Muscle layer of duodenum (tissue), 2 donors: ENCODE data around the gene CTNNBL1.

Source experiments
- H3K27ac ChIP-seq: one replicate; pipeline ENCODE4 v1.7.0; 2013; ENCODE audit warnings: mild to moderate bottlenecking, low read length
- H3K27me3 ChIP-seq: one replicate; pipeline ENCODE4 v1.7.0; 2013; ENCODE audit warnings: low read depth, mild to moderate bottlenecking, control low read depth, low read length
- H3K36me3 ChIP-seq, 2 donors: one replicate each; pipeline ENCODE4 v1.7.0; 2013; ENCODE audit warnings: low read length in 2 of 2, control low read depth in 1 of 2, mild to moderate bottlenecking in 1 of 2; ENCODE audit not compliant: insufficient read depth in 2 of 2, control insufficient read depth in 1 of 2
- H3K4me1 ChIP-seq, 2 donors: one replicate each; pipeline ENCODE4 v1.7.0; 2013; ENCODE audit warnings: low read length in 2 of 2, mild to moderate bottlenecking in 2 of 2, control low read depth in 1 of 2, moderate library complexity in 1 of 2; ENCODE audit not compliant: insufficient read depth in 2 of 2, control insufficient read depth in 1 of 2
- H3K4me3 ChIP-seq, 2 donors: one replicate each; pipeline ENCODE4 v1.7.0; 2013; ENCODE audit warnings: low read length in 2 of 2, low read depth in 1 of 2, mild to moderate bottlenecking in 1 of 2
- H3K9me3 ChIP-seq, 2 donors: one replicate each; pipeline ENCODE4 v1.7.0; 2013; ENCODE audit warnings: low read length in 2 of 2, control low read depth in 1 of 2, mild to moderate bottlenecking in 1 of 2; ENCODE audit not compliant: control insufficient read depth in 1 of 2
- donor health status: healthy.

The CTNNBL1 gene

DNA sequence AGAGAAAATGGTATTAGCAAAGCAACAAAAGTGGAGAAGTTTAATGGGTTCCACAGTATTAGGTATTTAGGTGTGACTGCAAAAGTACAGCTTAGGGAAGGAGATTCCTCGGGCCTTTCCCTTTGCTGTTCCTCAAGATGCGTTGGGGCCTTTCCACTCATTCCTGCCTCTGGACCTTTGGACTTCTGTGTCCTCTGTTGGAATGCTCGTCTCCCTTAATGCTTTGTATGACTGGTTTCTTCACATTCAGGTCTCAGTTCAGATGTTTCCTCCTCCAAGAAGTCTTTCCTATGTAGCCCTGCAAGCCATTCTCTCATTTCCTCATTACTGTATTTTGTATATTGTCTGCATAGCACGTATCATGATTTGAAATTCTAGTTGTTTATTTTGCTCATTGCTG is 39.6 kb downstream of the CTNNBL1 start:
- H3K27me3 ChIP-seq = no peaks in the 10 kb centered on the region
- peaks cover 0 to 29% of the 10 kb centered on the region in 2 donors for H3K4me1 ChIP-seq
- no peaks in the 10 kb centered on the region for H3K9me3 ChIP-seq
- H3K4me3 ChIP-seq = no peak overlapping the region
- peaks cover 15 to 18% of the 10 kb centered on the region in 2 donors for H3K36me3 ChIP-seq
- H3K27ac ChIP-seq = no peak overlapping the region

- peaks cover 24 to 25% of the 10 kb centered on the region in 2 donors for H3K36me3 ChIP-seq
- no peak overlapping the region for H3K4me3 ChIP-seq
- no peaks in the 10 kb centered on the region for H3K9me3 ChIP-seq
- peaks cover 0 to 24% of the 10 kb centered on the region in 2 donors for H3K4me1 ChIP-seq
- no peaks in the 10 kb centered on the region for H3K27me3 ChIP-seq
- H3K27ac ChIP-seq = no peak overlapping the region
These were observed 40.6 kb downstream of the CTNNBL1 start for GRCh38 chr20:37734228-37734985.

DNA sequence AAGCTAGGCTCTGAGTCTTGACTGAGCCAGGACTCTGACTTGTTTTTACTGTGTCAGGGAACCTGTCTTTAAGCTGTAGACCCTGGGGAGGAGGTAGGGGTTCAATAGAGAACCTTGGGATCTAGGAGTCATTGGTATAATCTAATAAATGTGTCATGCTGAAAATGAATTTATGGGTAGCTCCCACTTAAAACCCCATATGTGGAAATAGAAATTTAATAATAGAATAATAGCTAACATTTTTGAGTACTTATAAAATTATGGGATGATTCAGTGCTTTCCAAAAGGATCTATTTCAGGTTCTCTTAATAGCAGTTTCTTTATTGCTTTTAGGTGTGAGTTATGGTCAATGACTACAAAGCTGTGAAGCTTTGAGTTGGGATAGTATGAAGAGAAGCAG is 41.7 kb downstream of the CTNNBL1 start:
- Histone ChIP-seq H3K4me1 (peaks cover 0 to 16% of the 10 kb centered on the region in 2 donors), H3K27ac (no peak overlapping the region), H3K4me3 (no peak overlapping the region), H3K27me3 (no peaks in the 10 kb centered on the region), H3K9me3 (no peaks in the 10 kb centered on the region), H3K36me3 (peaks cover 24 to 30% of the 10 kb centered on the region in 2 donors)

DNA sequence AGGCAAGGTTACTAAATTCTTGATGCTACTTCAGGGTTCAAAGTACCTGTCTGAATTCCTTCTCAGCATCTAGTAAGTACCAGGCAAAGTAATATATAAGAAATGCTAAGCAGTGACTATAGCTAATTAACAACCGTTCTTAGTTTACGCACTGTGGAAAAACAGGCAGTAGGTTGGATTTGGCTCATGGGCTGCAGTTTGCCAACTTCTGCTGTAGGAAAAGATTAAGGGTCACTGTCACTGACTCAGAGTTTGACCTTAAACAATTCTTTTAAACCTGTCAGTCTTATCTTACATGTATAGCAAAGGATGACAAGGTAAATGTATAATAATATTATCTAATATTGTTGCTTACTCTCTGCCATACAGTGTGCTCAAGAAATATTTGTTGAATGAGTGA is 42.3 kb downstream of the CTNNBL1 start:
- H3K9me3 ChIP-seq = no peaks in the 10 kb centered on the region
- no peak overlapping the region for H3K27ac ChIP-seq
- no peak overlapping the region for H3K4me3 ChIP-seq
- no peaks in the 10 kb centered on the region for H3K27me3 ChIP-seq
- peaks cover 24 to 30% of the 10 kb centered on the region in 2 donors for H3K36me3 ChIP-seq
- H3K4me1 ChIP-seq = peaks cover 0 to 16% of the 10 kb centered on the region in 2 donors

GRCh38 chr20:37737826-37738420 is 44.1 kb downstream of the CTNNBL1 start:
- peaks cover 4 to 15% of the 10 kb centered on the region in 2 donors for H3K4me1 ChIP-seq
- no peak overlapping the region for H3K27ac ChIP-seq
- no peaks in the 10 kb centered on the region for H3K27me3 ChIP-seq
- H3K9me3 ChIP-seq = no peaks in the 10 kb centered on the region
- no peak overlapping the region for H3K4me3 ChIP-seq
- H3K36me3 ChIP-seq = peaks cover 24 to 30% of the 10 kb centered on the region in 2 donors

- H3K36me3 ChIP-seq = peaks cover 20 to 30% of the 10 kb centered on the region in 2 donors
- H3K4me3 ChIP-seq = no peak overlapping the region
- H3K4me1 ChIP-seq = peaks cover 0 to 4% of the 10 kb centered on the region in 2 donors
- no peak overlapping the region for H3K27ac ChIP-seq
- no peaks in the 10 kb centered on the region for H3K27me3 ChIP-seq
- H3K9me3 ChIP-seq = no peaks in the 10 kb centered on the region
These were observed 47.2 kb downstream of the CTNNBL1 start for GRCh38 chr20:37741055-37741454.

GRCh38 chr20:37741570-37741969 is 47.7 kb downstream of the CTNNBL1 start:
- Histone ChIP-seq H3K27ac (no peak overlapping the region), H3K36me3 (peaks cover 20 to 34% of the 10 kb centered on the region in 2 donors), H3K4me3 (no peak overlapping the region), H3K27me3 (no peaks in the 10 kb centered on the region), H3K4me1 (peaks cover 0 to 4% of the 10 kb centered on the region in 2 donors), H3K9me3 (no peaks in the 10 kb centered on the region)

- Histone ChIP-seq H3K27me3 (no peaks in the 10 kb centered on the region), H3K36me3 (peaks cover 19 to 38% of the 10 kb centered on the region in 2 donors), H3K4me3 (no peak overlapping the region), H3K9me3 (no peaks in the 10 kb centered on the region), H3K4me1 (peaks cover 0 to 4% of the 10 kb centered on the region in 2 donors), H3K27ac (no peak overlapping the region)
These were observed 48.3 kb downstream of the CTNNBL1 start for GRCh38 chr20:37742131-37742530.

- Histone ChIP-seq H3K4me1 (peaks cover 0 to 4% of the 10 kb centered on the region in 2 donors), H3K27me3 (no peaks in the 10 kb centered on the region), H3K27ac (no peak overlapping the region), H3K4me3 (no peak overlapping the region), H3K36me3 (peaks cover 10 to 33% of the 10 kb centered on the region in 2 donors), H3K9me3 (no peaks in the 10 kb centered on the region)
These were observed 50.5 kb downstream of the CTNNBL1 start for GRCh38 chr20:37744347-37744746.

DNA sequence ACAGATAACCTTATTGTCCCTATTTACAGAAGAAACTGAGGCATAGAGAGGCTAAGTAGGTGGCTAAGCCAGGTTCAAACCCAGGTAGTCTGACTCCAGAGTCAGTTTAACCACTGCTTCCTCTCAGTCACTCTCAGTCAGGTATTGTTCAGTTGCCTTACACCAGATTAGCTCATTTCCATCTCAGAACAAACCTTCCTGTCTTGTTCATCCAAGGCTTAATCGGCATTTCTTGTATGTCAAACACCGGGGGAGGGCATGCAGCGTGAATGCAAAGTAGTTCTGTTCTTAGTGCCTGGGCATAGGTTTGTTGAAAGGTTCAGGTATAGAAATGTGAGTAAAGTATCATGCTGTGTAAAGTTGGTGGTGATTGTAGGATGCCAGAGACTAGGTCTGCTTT is 51.7 kb downstream of the CTNNBL1 start:
- Histone ChIP-seq H3K27me3 (no peaks in the 10 kb centered on the region), H3K4me1 (peaks cover 0 to 4% of the 10 kb centered on the region in 2 donors), H3K36me3 (peaks cover 10 to 27% of the 10 kb centered on the region in 2 donors), H3K9me3 (no peaks in the 10 kb centered on the region), H3K27ac (no peak overlapping the region), H3K4me3 (no peak overlapping the region)

GRCh38 chr20:37748015-37748414 is 54.2 kb downstream of the CTNNBL1 start:
- no peak overlapping the region for H3K27ac ChIP-seq
- peaks cover 10 to 27% of the 10 kb centered on the region in 2 donors for H3K36me3 ChIP-seq

More at GRCh38 chr20:37748015-37748414, 54.2 kb downstream of the CTNNBL1 start:
- Histone ChIP-seq H3K4me3 (no peak overlapping the region), H3K4me1 (no peaks in the 10 kb centered on the region), H3K27me3 (no peaks in the 10 kb centered on the region), H3K9me3 (no peaks in the 10 kb centered on the region)
